Naive thymus-derived CD4-positive, alpha-beta T cell (primary cell): ENCODE results near the gene ADAMTS6. TPM values are rescaled to one million over a fixed set of nuclear protein-coding genes. Genes with fewer than 3 reads are reported as not detected.

Source experiments
- ATAC-seq: fragments of 150-1000 bp; cut with Tn5 transposase; 2 replicates; pipeline ENCODE4 v1.10.0; 2021; ENCODE audit warnings: mild to moderate bottlenecking, moderate library complexity
- CTCF ChIA-PET: fragments of 350-600 bp; sonication (Branson Sonifier 250); formaldehyde crosslinking; loops from one replicate; lab custom pipeline; 2021; ENCODE audit warnings: antibody characterized with exemption; lab: Charles Lee
- POLR2A ChIA-PET: fragments of 350-600 bp; sonication (Branson Sonifier 250); formaldehyde crosslinking; loops from one replicate; lab custom pipeline; 2021; ENCODE audit warnings: antibody characterized with exemption, inconsistent platforms; lab: Charles Lee
- DNase-seq, 9 donors: peaks; one replicate each; pipeline versions ENCODE4 v3.0.0 to v3.0.0-alpha.2; 2020 to 2022; ENCODE audit warnings: mixed read lengths in 1 of 9
- H3K27ac ChIP-seq: one replicate; pipeline ENCODE4 v1.7.0; 2013; ENCODE audit warnings: mild to moderate bottlenecking, low read depth, low read length, moderate library complexity
- H3K27me3 ChIP-seq, 2 donors: one replicate each; pipeline ENCODE4 v1.7.0; 2013; ENCODE audit warnings: low read length in 2 of 2, mild to moderate bottlenecking in 2 of 2, moderate library complexity in 2 of 2; ENCODE audit not compliant: control insufficient read depth in 2 of 2, insufficient read depth in 2 of 2
- H3K36me3 ChIP-seq, 3 experiments: 1 replicate in 2 of 3; 2 replicates in 1 of 3; pipeline ENCODE4 v1.7.0; 2013; ENCODE audit warnings: low read length in 3 of 3, mild to moderate bottlenecking in 3 of 3, moderate library complexity in 1 of 3; ENCODE audit not compliant: insufficient read depth in 3 of 3, control insufficient read depth in 2 of 3
- H3K4me1 ChIP-seq, 2 donors: one replicate each; pipeline ENCODE4 v1.7.0; 2013; ENCODE audit warnings: low read length in 2 of 2, mild to moderate bottlenecking in 2 of 2, moderate library complexity in 1 of 2; ENCODE audit not compliant: control insufficient read depth in 2 of 2, insufficient read depth in 2 of 2
- H3K4me3 ChIP-seq: 2 replicates; pipeline ENCODE4 v1.7.0; 2013; ENCODE audit warnings: mild to moderate bottlenecking, low read length
- H3K9me3 ChIP-seq, 3 experiments: 1 replicate in 2 of 3; 2 replicates in 1 of 3; pipeline ENCODE4 v1.7.0; 2013; ENCODE audit warnings: low read length in 3 of 3; ENCODE audit not compliant: control insufficient read depth in 2 of 3
- H3K27ac Mint-ChIP-seq, 9 donors: one replicate each; pipeline ENCODE4 v1.8.0; 2020 to 2022; ENCODE audit warnings: mixed read lengths in 9 of 9, mild to moderate bottlenecking in 8 of 9, moderate library complexity in 5 of 9, inconsistent platforms in 2 of 9
- H3K27me3 Mint-ChIP-seq, 5 donors: one replicate each; pipeline ENCODE4 v1.8.0; 2021 to 2022; ENCODE audit warnings: mixed read lengths in 5 of 5, mild to moderate bottlenecking in 1 of 5
- H3K36me3 Mint-ChIP-seq, 5 donors: one replicate each; pipeline ENCODE4 v1.8.0; 2020 to 2022; ENCODE audit warnings: mixed read lengths in 5 of 5, mild to moderate bottlenecking in 3 of 5, inconsistent platforms in 1 of 5
- H3K4me1 Mint-ChIP-seq, 7 donors: one replicate each; pipeline ENCODE4 v1.8.0; 2020 to 2022; ENCODE audit warnings: mixed read lengths in 7 of 7, mild to moderate bottlenecking in 3 of 7, inconsistent platforms in 1 of 7
- H3K4me3 Mint-ChIP-seq, 10 donors: one replicate each; pipeline ENCODE4 v1.8.0; 2020 to 2022; ENCODE audit warnings: mild to moderate bottlenecking in 10 of 10, mixed read lengths in 10 of 10, moderate library complexity in 6 of 10, inconsistent platforms in 2 of 10
- H3K9me3 Mint-ChIP-seq, 11 donors: one replicate each; pipeline ENCODE4 v1.8.0; 2020 to 2022; ENCODE audit warnings: mixed read lengths in 11 of 11, mild to moderate bottlenecking in 4 of 11, inconsistent platforms in 1 of 11, moderate library complexity in 1 of 11
- intact Hi-C, 2 donors: fragments of 100-400 bp; cut with micrococcal nuclease; formaldehyde crosslinking; loops; one replicate each; pipeline ENCODE4 v1.15.1; 2023
- polyA plus RNA-seq, 2 donors: library from polyadenylated mRNA; unstranded; fragments of 300-500 nt; fragmentation: Illumina TruSeq; gene quantifications; one replicate each; pipeline ENCODE4 v1.2.3, GENCODE V29; 2021
- total RNA-seq, 6 experiments: library from RNA in 5 of 6; stranded (reverse) in 5 of 6; gene quantifications; 1 replicate in 5 of 6; 2 replicates in 1 of 6; pipeline ENCODE4 v1.2.3 and lab custom pipeline; 2021 to 2026

ADAMTS6 gene
- total and polyA plus RNA-seq, 7 experiments from 2014 or later = 0.14 to 4.5 (median 2.6) TPM

DNA sequence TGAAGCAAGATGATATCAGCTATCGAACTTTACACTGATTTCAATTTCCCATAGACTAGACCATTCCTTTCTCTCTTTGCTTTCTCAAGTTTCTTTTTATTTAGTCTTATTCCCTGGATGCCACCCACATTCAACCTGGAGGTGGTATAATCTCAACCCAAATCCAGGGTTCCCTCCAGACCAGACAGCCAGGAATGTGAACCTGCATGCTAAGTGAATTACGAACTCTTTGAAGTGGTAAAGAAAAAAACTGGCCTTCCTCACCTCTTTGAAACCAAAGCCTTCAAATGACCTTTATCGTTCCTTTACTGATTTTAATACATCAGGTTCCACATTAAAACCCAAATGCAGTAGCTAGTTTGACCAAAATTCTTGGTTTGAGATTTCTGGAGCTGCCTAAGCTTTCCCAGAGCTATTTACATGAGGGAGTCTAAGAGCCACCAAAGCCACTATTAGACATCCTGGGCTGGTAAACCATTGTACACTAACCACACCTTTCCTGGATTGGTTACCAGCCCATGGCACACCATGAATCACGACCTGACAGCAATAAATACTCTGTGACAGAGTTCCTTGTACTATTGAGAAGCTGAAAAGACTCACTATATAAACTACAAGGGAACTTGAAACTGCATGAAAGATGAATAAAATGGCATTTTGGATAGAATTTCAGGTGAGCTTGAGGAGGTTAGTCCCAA, 323.7 kb downstream of the ADAMTS6 start:
- H3K9me3 Mint-ChIP-seq = no peaks in the 10 kb centered on the region
- H3K4me1 ChIP-seq = no peaks in the 10 kb centered on the region
- H3K27ac Mint-ChIP-seq = no peak overlapping the region
- peaks cover 0 to 11% (median 3%) of the 10 kb centered on the region in 5 donors for H3K36me3 Mint-ChIP-seq
- H3K4me3 ChIP-seq = no peak overlapping the region
- no peak overlapping the region for H3K27ac ChIP-seq
- peaks cover 0 to 13% (median 0%) of the 10 kb centered on the region in 5 donors for H3K27me3 Mint-ChIP-seq
- intact Hi-C loops = no loop called here
- no peaks in the 10 kb centered on the region for H3K36me3 ChIP-seq
- no peak overlapping the region for H3K4me3 Mint-ChIP-seq
- no peaks in the 10 kb centered on the region for H3K9me3 ChIP-seq
- ChIA-PET CTCF (no interaction called here), POLR2A (no interaction called here)
- H3K27me3 ChIP-seq = no peaks in the 10 kb centered on the region
- no peak for ATAC-seq
- no peak for DNase-seq
- peaks cover 0 to 5% (median 0%) of the 10 kb centered on the region in 7 donors for H3K4me1 Mint-ChIP-seq

GRCh38 chr5:65156933-65157332, 324.8 kb downstream of the ADAMTS6 start:
- Mint-ChIP-seq H3K4me3 (no peak overlapping the region), H3K36me3 (peaks cover 0 to 4% (median 0%) of the 10 kb centered on the region in 5 donors), H3K27ac (no peak overlapping the region), H3K27me3 (peaks cover 0 to 13% (median 0%) of the 10 kb centered on the region in 5 donors), H3K9me3 (no peaks in the 10 kb centered on the region), H3K4me1 (peaks cover 0 to 5% (median 0%) of the 10 kb centered on the region in 7 donors)
- Histone ChIP-seq H3K27ac (no peak overlapping the region), H3K27me3 (no peaks in the 10 kb centered on the region), H3K4me1 (no peaks in the 10 kb centered on the region), H3K36me3 (no peaks in the 10 kb centered on the region), H3K9me3 (no peaks in the 10 kb centered on the region), H3K4me3 (no peak overlapping the region)
- DNase-seq (no peak), ATAC-seq (no peak)
- POLR2A ChIA-PET = no interaction called here
- intact Hi-C loops = no loop called here
- CTCF ChIA-PET = no interaction called here

- H3K4me1 ChIP-seq = no peaks in the 10 kb centered on the region
- peaks cover 0 to 7% (median 0%) of the 10 kb centered on the region in 5 donors for H3K36me3 Mint-ChIP-seq
- H3K27me3 ChIP-seq = no peaks in the 10 kb centered on the region
- H3K27ac Mint-ChIP-seq = no peak overlapping the region
- ChIA-PET POLR2A (no interaction called here), CTCF (no interaction called here)
- H3K9me3 Mint-ChIP-seq = no peaks in the 10 kb centered on the region
- no peak overlapping the region for H3K4me3 Mint-ChIP-seq
- no peaks in the 10 kb centered on the region for H3K36me3 ChIP-seq
- no peak for DNase-seq
- no peak for ATAC-seq
- H3K27ac ChIP-seq = no peak overlapping the region
- no peaks in the 10 kb centered on the region for H3K4me1 Mint-ChIP-seq
- H3K27me3 Mint-ChIP-seq = peaks cover 0 to 8% (median 0%) of the 10 kb centered on the region in 5 donors
- no peaks in the 10 kb centered on the region for H3K9me3 ChIP-seq
- no peak overlapping the region for H3K4me3 ChIP-seq
- intact Hi-C loops = no loop called here
Observed at GRCh38 chr5:65152131-65152530, 329.6 kb downstream of the ADAMTS6 start.

- Histone ChIP-seq H3K27ac (no peak overlapping the region), H3K36me3 (no peaks in the 10 kb centered on the region), H3K4me1 (no peaks in the 10 kb centered on the region), H3K9me3 (no peaks in the 10 kb centered on the region), H3K27me3 (no peaks in the 10 kb centered on the region), H3K4me3 (no peak overlapping the region)
- intact Hi-C loops = no loop called here
- Mint-ChIP-seq H3K27ac (no peak overlapping the region), H3K9me3 (no peaks in the 10 kb centered on the region), H3K36me3 (peaks cover 0 to 7% (median 0%) of the 10 kb centered on the region in 5 donors), H3K4me3 (no peak overlapping the region), H3K4me1 (no peaks in the 10 kb centered on the region), H3K27me3 (peaks cover 0 to 7% (median 0%) of the 10 kb centered on the region in 5 donors)
- ChIA-PET POLR2A (no interaction called here), CTCF (no interaction called here)
- ATAC-seq (no peak), DNase-seq (no peak)
Observed at GRCh38 chr5:65151614-65152013, 330.1 kb downstream of the ADAMTS6 start.

- H3K27me3 Mint-ChIP-seq = no peaks in the 10 kb centered on the region
Observed at GRCh38 chr5:65150599-65151304, 331.0 kb downstream of the ADAMTS6 start.

GRCh38 chr5:65149827-65150226, 331.9 kb downstream of the ADAMTS6 start:
- no peak overlapping the region for H3K27ac ChIP-seq
- H3K27ac Mint-ChIP-seq = no peak overlapping the region

More at GRCh38 chr5:65150599-65151304, 331.0 kb downstream of the ADAMTS6 start:
- Mint-ChIP-seq H3K9me3 (no peaks in the 10 kb centered on the region), H3K27ac (no peak overlapping the region), H3K4me1 (no peaks in the 10 kb centered on the region), H3K36me3 (peaks cover 0 to 7% (median 0%) of the 10 kb centered on the region in 5 donors), H3K4me3 (no peak overlapping the region)
- Histone ChIP-seq H3K4me3 (no peak overlapping the region), H3K27ac (no peak overlapping the region), H3K36me3 (no peaks in the 10 kb centered on the region), H3K27me3 (no peaks in the 10 kb centered on the region), H3K9me3 (no peaks in the 10 kb centered on the region), H3K4me1 (no peaks in the 10 kb centered on the region)
- intact Hi-C loops = no loop called here
- ATAC-seq = no peak
- ChIA-PET CTCF (no interaction called here), POLR2A (no interaction called here)
- DNase-seq = no peak

More at GRCh38 chr5:65149827-65150226, 331.9 kb downstream of the ADAMTS6 start:
- Mint-ChIP-seq H3K4me3 (no peak overlapping the region), H3K9me3 (no peaks in the 10 kb centered on the region), H3K27me3 (peaks cover 0 to 2% (median 0%) of the 10 kb centered on the region in 5 donors), H3K36me3 (peaks cover 0 to 7% (median 0%) of the 10 kb centered on the region in 5 donors), H3K4me1 (no peaks in the 10 kb centered on the region)
- ATAC-seq = no peak
- DNase-seq = no peak
- no peak overlapping the region for H3K4me3 ChIP-seq
- ChIA-PET POLR2A (interaction anchor here (0.7 kb wide), 1 partner anchor 49 kb away, joined by 3 read pairs; no protein-coding TSS in a partner anchor), CTCF (no interaction called here)
- H3K36me3 ChIP-seq = no peaks in the 10 kb centered on the region
- H3K27me3 ChIP-seq = no peaks in the 10 kb centered on the region
- no peaks in the 10 kb centered on the region for H3K9me3 ChIP-seq
- intact Hi-C loops = no loop called here
- no peaks in the 10 kb centered on the region for H3K4me1 ChIP-seq
